Activated CD8-positive, alpha-beta memory T cell treated with anti-CD3 and anti-CD28 coated beads, Interleukin-2, amount 50 U/mL, for 1 hour (primary cell): Measurements from ENCODE around the gene SLC12A8.

Experiments
- DNase-seq: peaks from one replicate; pipeline ENCODE4 v3.0.0-alpha.2; 2020; ENCODE audit errors: extremely low read depth

Gene SLC12A8

GRCh38 chr3:125186261-125186787 is 26.2 kb downstream of the SLC12A8 start:
- no peak for DNase-seq

GRCh38 chr3:125185805-125186204 is 26.7 kb downstream of the SLC12A8 start:
- DNase-seq = no peak

GRCh38 chr3:125179884-125180240 is 32.7 kb downstream of the SLC12A8 start:
- DNase-seq = no peak

- no peak for DNase-seq
Measured at GRCh38 chr3:125179143-125179883, 33.2 kb downstream of the SLC12A8 start.

- DNase-seq = no peak
Measured at GRCh38 chr3:125177746-125178145, 34.8 kb downstream of the SLC12A8 start.

- DNase-seq = no peak
Measured at GRCh38 chr3:125175295-125176078, 37.1 kb downstream of the SLC12A8 start.

GRCh38 chr3:125172346-125172745 is 40.2 kb downstream of the SLC12A8 start:
- no peak for DNase-seq

- DNase-seq = no peak
Measured at GRCh38 chr3:125168711-125169393, 43.7 kb downstream of the SLC12A8 start.

- DNase-seq = no peak
Measured at GRCh38 chr3:125166599-125167136, 45.9 kb downstream of the SLC12A8 start.

- no peak for DNase-seq
Measured at GRCh38 chr3:125165948-125166553, 46.5 kb downstream of the SLC12A8 start.

- no peak for DNase-seq
Measured at GRCh38 chr3:125165189-125165947, 47.2 kb downstream of the SLC12A8 start.

- DNase-seq = no peak
Measured at GRCh38 chr3:125163739-125164601, 48.6 kb downstream of the SLC12A8 start.

GRCh38 chr3:125161607-125162219 is 50.8 kb downstream of the SLC12A8 start:
- no peak for DNase-seq

GRCh38 chr3:125160606-125161371 is 51.8 kb downstream of the SLC12A8 start:
- no peak for DNase-seq

- DNase-seq = no peak
Measured at GRCh38 chr3:125157183-125157582, 55.4 kb downstream of the SLC12A8 start.

- no peak for DNase-seq
Measured at GRCh38 chr3:125156456-125156855, 56.1 kb downstream of the SLC12A8 start.

- no peak for DNase-seq
Measured at GRCh38 chr3:125154800-125155269, 57.7 kb downstream of the SLC12A8 start.

GRCh38 chr3:125154110-125154509 is 58.4 kb downstream of the SLC12A8 start:
- DNase-seq = no peak

- no peak for DNase-seq
Measured at GRCh38 chr3:125152951-125153350, 59.6 kb downstream of the SLC12A8 start.
